ENCODE data around the gene NEDD4. TPM values are rescaled to one million over a fixed set of nuclear protein-coding genes. Genes with fewer than 3 reads are reported as not detected.
A peak's percentile ranks its signal among the peaks of the same experiment; 100 is the strongest.
"Not testable (repeated sequence)": the region's sequence is repeated elsewhere in the genome, so short reads cannot be mapped to it uniquely, and the experiment has no call there.

The NEDD4 gene
- polyA plus RNA-seq, 4 donors = 5.6 to 24.0 (median 8.9) TPM

GRCh38 chr15:55834331-55834730 is 159.1 kb downstream of the NEDD4 start:
- DNase-seq = no peak
- WGBS, 3 donors = 71 to 87% (median 84%) methylated on average over 3 of the region's 3 CpGs
- no peak overlapping the region for H3K27ac ChIP-seq (ENCODE audit: low read depth in 1 of 3, low read length in 2 of 3)
- no peaks in the 10 kb centered on the region for H3K4me1 ChIP-seq (ENCODE audit: control insufficient read depth in 3 of 3, insufficient read depth in 2 of 3, low read depth in 1 of 3, low read length in 2 of 3)
- H3K4me3 ChIP-seq (ENCODE audit: low read depth in 1 of 3, low read length in 3 of 3) = no peak overlapping the region
- no peak for FAIRE-seq
- no peaks in the 10 kb centered on the region for H3K9me3 ChIP-seq (ENCODE audit: control insufficient read depth in 2 of 2, insufficient read depth in 1 of 2, low read depth in 1 of 2, low read length in 1 of 2)
- H3K36me3 ChIP-seq (ENCODE audit: control insufficient read depth in 3 of 3, insufficient read depth in 2 of 3, low read depth in 1 of 3, low read length in 3 of 3) = peaks cover 0 to 32% (median 5%) of the 10 kb centered on the region in 3 donors
- no peaks in the 10 kb centered on the region for H3K27me3 ChIP-seq (ENCODE audit: control insufficient read depth in 3 of 3, insufficient read depth in 3 of 3, low read length in 3 of 3)

DNA sequence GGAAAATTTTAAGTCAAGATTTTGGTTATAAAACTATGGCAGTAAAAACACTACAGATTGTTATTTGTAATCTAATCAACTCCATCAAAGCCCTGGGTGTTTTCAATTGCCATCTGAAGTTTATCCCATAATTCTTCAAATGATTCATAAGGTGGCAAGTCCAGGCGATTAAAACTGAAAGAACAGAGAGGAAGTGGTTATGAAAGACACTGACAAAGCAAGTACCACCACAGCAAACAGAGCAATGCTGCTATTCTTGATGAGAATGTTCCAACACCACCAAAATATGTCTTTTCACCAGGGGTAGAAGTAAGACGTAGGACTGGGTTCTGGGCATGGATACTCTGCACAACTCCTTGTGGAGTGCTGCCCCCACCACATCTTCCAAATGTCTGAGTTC is 163.6 kb downstream of the NEDD4 start:
- FAIRE-seq (no peak), DNase-seq (no peak)
- Histone ChIP-seq H3K4me3 (ENCODE audit: low read depth in 1 of 3, low read length in 3 of 3) (no peak overlapping the region), H3K27ac (ENCODE audit: low read depth in 1 of 3, low read length in 2 of 3) (no peak overlapping the region), H3K4me1 (ENCODE audit: control insufficient read depth in 3 of 3, insufficient read depth in 2 of 3, low read depth in 1 of 3, low read length in 2 of 3) (no peaks in the 10 kb centered on the region), H3K36me3 (ENCODE audit: control insufficient read depth in 3 of 3, insufficient read depth in 2 of 3, low read depth in 1 of 3, low read length in 3 of 3) (peaks cover 0 to 18% (median 4%) of the 10 kb centered on the region in 3 donors), H3K27me3 (ENCODE audit: control insufficient read depth in 3 of 3, insufficient read depth in 3 of 3, low read length in 3 of 3) (no peaks in the 10 kb centered on the region), H3K9me3 (ENCODE audit: control insufficient read depth in 2 of 2, insufficient read depth in 1 of 2, low read depth in 1 of 2, low read length in 1 of 2) (no peaks in the 10 kb centered on the region)
- 59 to 74% (median 65%) methylated on average over 2 of the region's 2 CpGs for WGBS, 3 donors

- Histone ChIP-seq H3K9me3 (ENCODE audit: control insufficient read depth in 2 of 2, insufficient read depth in 1 of 2, low read depth in 1 of 2, low read length in 1 of 2) (no peaks in the 10 kb centered on the region), H3K4me3 (ENCODE audit: low read depth in 1 of 3, low read length in 3 of 3) (no peak overlapping the region), H3K27ac (ENCODE audit: low read depth in 1 of 3, low read length in 2 of 3) (no peak overlapping the region), H3K36me3 (ENCODE audit: control insufficient read depth in 3 of 3, insufficient read depth in 2 of 3, low read depth in 1 of 3, low read length in 3 of 3) (peaks cover 0 to 13% (median 4%) of the 10 kb centered on the region in 3 donors), H3K4me1 (ENCODE audit: control insufficient read depth in 3 of 3, insufficient read depth in 2 of 3, low read depth in 1 of 3, low read length in 2 of 3) (no peaks in the 10 kb centered on the region), H3K27me3 (ENCODE audit: control insufficient read depth in 3 of 3, insufficient read depth in 3 of 3, low read length in 3 of 3) (no peaks in the 10 kb centered on the region)
- FAIRE-seq (no peak), DNase-seq (no peak)
- 85 to 91% (median 88%) methylated on average over 2 of the region's 2 CpGs for WGBS, 3 donors
Observed at GRCh38 chr15:55827955-55828354, 165.5 kb downstream of the NEDD4 start.

DNA sequence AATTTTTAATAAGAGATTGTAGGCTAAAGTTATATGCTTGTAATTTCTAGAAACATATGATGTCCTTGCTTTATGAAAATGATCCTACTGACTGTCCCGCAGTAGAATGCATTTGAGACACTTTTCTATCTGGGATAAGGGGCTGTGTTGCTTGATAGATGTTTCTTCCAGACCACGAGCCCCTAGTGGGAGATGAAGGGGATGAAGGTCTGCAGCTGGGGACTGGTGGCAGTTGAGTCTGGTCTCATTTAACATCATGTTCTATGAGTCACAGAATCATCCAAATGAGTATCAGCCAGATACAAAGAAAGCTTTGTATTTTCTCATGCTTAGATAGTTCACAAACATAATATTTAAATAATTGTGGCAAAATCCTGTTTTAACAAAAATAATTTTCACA is 166.2 kb downstream of the NEDD4 start:
- H3K4me3 ChIP-seq (ENCODE audit: low read depth in 1 of 3, low read length in 3 of 3) = no peak overlapping the region
- 86 to 90% (median 86%) methylated on average over 2 of the region's 2 CpGs for WGBS, 3 donors
- DNase-seq (no peak), FAIRE-seq (no peak)
- H3K27me3 ChIP-seq (ENCODE audit: control insufficient read depth in 3 of 3, insufficient read depth in 3 of 3, low read length in 3 of 3) = no peaks in the 10 kb centered on the region
- H3K4me1 ChIP-seq (ENCODE audit: control insufficient read depth in 3 of 3, insufficient read depth in 2 of 3, low read depth in 1 of 3, low read length in 2 of 3) = no peaks in the 10 kb centered on the region
- no peaks in the 10 kb centered on the region for H3K9me3 ChIP-seq (ENCODE audit: control insufficient read depth in 2 of 2, insufficient read depth in 1 of 2, low read depth in 1 of 2, low read length in 1 of 2)
- H3K36me3 ChIP-seq (ENCODE audit: control insufficient read depth in 3 of 3, insufficient read depth in 2 of 3, low read depth in 1 of 3, low read length in 3 of 3) = peaks cover 0 to 9% (median 4%) of the 10 kb centered on the region in 3 donors
- no peak overlapping the region for H3K27ac ChIP-seq (ENCODE audit: low read depth in 1 of 3, low read length in 2 of 3)

DNA sequence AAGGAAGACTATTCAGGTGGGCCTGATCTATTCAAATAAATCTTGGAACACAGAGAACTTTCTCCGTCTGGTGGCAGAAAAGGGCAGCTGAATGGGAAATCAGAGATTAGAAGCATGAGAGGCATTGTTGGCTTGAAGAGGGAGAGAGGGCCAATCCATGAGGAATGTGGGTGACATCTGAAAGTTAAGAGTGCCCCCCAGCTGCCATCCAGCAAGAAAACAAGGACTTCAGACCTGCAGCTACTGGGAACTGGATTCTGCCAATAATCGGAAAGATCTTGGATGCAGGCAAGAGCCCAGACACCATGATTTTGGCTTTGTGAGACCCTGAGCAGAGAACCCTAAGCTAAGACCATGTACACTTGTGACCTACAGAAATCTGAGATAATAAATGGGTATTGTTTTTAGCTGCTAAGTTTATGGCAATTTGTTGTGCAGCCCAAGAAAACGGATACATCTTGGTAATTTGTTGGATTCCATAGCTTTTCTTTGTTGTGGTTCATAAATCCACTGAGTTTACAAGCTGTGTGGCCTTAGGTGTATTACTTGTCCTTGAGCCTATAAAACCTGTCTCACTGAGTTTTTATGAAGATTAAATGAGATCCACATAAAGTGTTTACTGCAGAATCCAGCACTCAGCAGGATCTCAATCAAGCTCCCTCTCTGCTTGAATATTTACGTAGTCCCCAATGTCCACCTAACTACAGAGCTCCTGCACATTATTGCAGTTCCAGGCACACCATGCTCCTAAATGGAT is 168.4 kb downstream of the NEDD4 start:
- no peak for FAIRE-seq
- H3K27ac ChIP-seq (ENCODE audit: low read depth in 1 of 3, low read length in 2 of 3) = no peak overlapping the region
- 88 to 94% (median 92%) methylated on average over 4 of the region's 4 CpGs for WGBS, 3 donors
- H3K27me3 ChIP-seq (ENCODE audit: control insufficient read depth in 3 of 3, insufficient read depth in 3 of 3, low read length in 3 of 3) = no peaks in the 10 kb centered on the region
- H3K4me3 ChIP-seq (ENCODE audit: low read depth in 1 of 3, low read length in 3 of 3) = no peak overlapping the region
- H3K4me1 ChIP-seq (ENCODE audit: control insufficient read depth in 3 of 3, insufficient read depth in 2 of 3, low read depth in 1 of 3, low read length in 2 of 3) = no peaks in the 10 kb centered on the region
- no peak for DNase-seq
- no peaks in the 10 kb centered on the region for H3K9me3 ChIP-seq (ENCODE audit: control insufficient read depth in 2 of 2, insufficient read depth in 1 of 2, low read depth in 1 of 2, low read length in 1 of 2)
- H3K36me3 ChIP-seq (ENCODE audit: control insufficient read depth in 3 of 3, insufficient read depth in 2 of 3, low read depth in 1 of 3, low read length in 3 of 3) = peaks cover 0 to 4% (median 1%) of the 10 kb centered on the region in 3 donors

- no peaks in the 10 kb centered on the region for H3K4me1 ChIP-seq (ENCODE audit: control insufficient read depth in 3 of 3, insufficient read depth in 2 of 3, low read depth in 1 of 3, low read length in 2 of 3)
- H3K9me3 ChIP-seq (ENCODE audit: control insufficient read depth in 2 of 2, insufficient read depth in 1 of 2, low read depth in 1 of 2, low read length in 1 of 2) = no peaks in the 10 kb centered on the region
- H3K36me3 ChIP-seq (ENCODE audit: control insufficient read depth in 3 of 3, insufficient read depth in 2 of 3, low read depth in 1 of 3, low read length in 3 of 3) = peaks cover 0 to 2% (median 0%) of the 10 kb centered on the region in 3 donors
- FAIRE-seq (no peak), DNase-seq (no peak)
- H3K27me3 ChIP-seq (ENCODE audit: control insufficient read depth in 3 of 3, insufficient read depth in 3 of 3, low read length in 3 of 3) = no peaks in the 10 kb centered on the region
- H3K27ac ChIP-seq (ENCODE audit: low read depth in 1 of 3, low read length in 2 of 3) = no peak overlapping the region
- 39 to 55% (median 51%) methylated on average over 3 of the region's 3 CpGs for WGBS, 3 donors
- H3K4me3 ChIP-seq (ENCODE audit: low read depth in 1 of 3, low read length in 3 of 3) = no peak overlapping the region
Observed at GRCh38 chr15:55823699-55824340, 169.6 kb downstream of the NEDD4 start.

- peaks cover 0 to 2% (median 0%) of the 10 kb centered on the region in 3 donors for H3K36me3 ChIP-seq (ENCODE audit: control insufficient read depth in 3 of 3, insufficient read depth in 2 of 3, low read depth in 1 of 3, low read length in 3 of 3)
- no peaks in the 10 kb centered on the region for H3K4me1 ChIP-seq (ENCODE audit: control insufficient read depth in 3 of 3, insufficient read depth in 2 of 3, low read depth in 1 of 3, low read length in 2 of 3)
- DNase-seq (peak; percentile 4 to 13), FAIRE-seq (no peak)
- no peaks in the 10 kb centered on the region for H3K27me3 ChIP-seq (ENCODE audit: control insufficient read depth in 3 of 3, insufficient read depth in 3 of 3, low read length in 3 of 3)
- H3K4me3 ChIP-seq (ENCODE audit: low read depth in 1 of 3, low read length in 3 of 3) = no peak overlapping the region
- no peaks in the 10 kb centered on the region for H3K9me3 ChIP-seq (ENCODE audit: control insufficient read depth in 2 of 2, insufficient read depth in 1 of 2, low read depth in 1 of 2, low read length in 1 of 2)
- 27 to 46% (median 29%) methylated on average over 3 of the region's 3 CpGs for WGBS, 3 donors
- no peak overlapping the region for H3K27ac ChIP-seq (ENCODE audit: low read depth in 1 of 3, low read length in 2 of 3)
Observed at GRCh38 chr15:55823191-55823670, 170.2 kb downstream of the NEDD4 start.

DNA sequence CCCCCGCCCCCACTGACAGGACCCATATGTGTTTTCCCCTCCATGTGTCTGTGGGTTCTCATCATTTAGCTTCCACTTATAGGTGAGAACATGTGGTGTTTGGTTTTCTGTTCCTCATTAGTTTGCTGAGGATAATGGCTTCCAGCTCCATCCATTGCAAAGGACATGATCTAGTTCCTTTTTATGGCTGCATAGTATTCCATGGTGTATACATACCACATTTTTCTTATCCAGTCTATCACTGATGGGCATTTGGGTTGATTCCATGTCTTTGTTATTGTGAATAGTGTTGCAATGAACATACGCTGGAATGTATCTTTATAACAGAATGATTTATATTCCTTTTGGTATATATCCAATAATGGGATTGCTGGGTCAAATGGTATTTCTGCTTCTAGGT is 171.7 kb downstream of the NEDD4 start:
- not testable (repeated sequence) for H3K4me1 ChIP-seq (ENCODE audit: control insufficient read depth in 3 of 3, insufficient read depth in 2 of 3, low read depth in 1 of 3, low read length in 2 of 3); FAIRE-seq; DNase-seq; H3K27ac ChIP-seq (ENCODE audit: low read depth in 1 of 3, low read length in 2 of 3); H3K4me3 ChIP-seq (ENCODE audit: low read depth in 1 of 3, low read length in 3 of 3); H3K36me3 ChIP-seq (ENCODE audit: control insufficient read depth in 3 of 3, insufficient read depth in 2 of 3, low read depth in 1 of 3, low read length in 3 of 3); H3K9me3 ChIP-seq (ENCODE audit: control insufficient read depth in 2 of 2, insufficient read depth in 1 of 2, low read depth in 1 of 2, low read length in 1 of 2); H3K27me3 ChIP-seq (ENCODE audit: control insufficient read depth in 3 of 3, insufficient read depth in 3 of 3, low read length in 3 of 3)
- WGBS, 3 donors = 91 to 95% (median 92%) methylated on average over 2 of the region's 2 CpGs
